GM12873 (cell line): Measurements from ENCODE around the gene CALCB.

Experiments
- TF ChIP-seq, protein P1 (sequence below): IDR thresholded peaks from 2 replicates; pipeline ENCODE4 v1.5.1; 2012; ENCODE audit warnings: low read depth, mild to moderate bottlenecking, moderate library complexity, low read length, control low read depth; ENCODE audit not compliant: insufficient read depth; ENCODE audit errors: missing control alignments

The CALCB gene

DNA sequence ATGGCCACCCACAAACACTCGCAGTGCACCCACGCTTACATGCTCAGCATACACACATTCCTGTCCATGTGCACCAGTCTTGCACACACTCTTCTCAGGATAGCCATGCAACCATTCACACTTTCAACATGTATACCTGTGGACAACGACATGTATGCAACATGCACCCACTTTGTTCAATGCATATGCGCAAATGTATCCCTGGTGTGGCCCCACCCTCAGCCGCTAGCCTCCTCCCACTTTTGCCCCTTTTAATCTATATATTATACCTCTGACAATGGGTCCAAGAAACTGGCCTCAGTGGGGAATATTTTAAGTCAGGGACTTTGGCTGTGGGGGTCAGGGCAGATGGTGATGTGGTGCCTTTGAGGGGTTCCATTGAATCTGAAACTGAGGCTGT, 42.3 kb downstream of the CALCB start:
- TF ChIP-seq, protein P1, sequence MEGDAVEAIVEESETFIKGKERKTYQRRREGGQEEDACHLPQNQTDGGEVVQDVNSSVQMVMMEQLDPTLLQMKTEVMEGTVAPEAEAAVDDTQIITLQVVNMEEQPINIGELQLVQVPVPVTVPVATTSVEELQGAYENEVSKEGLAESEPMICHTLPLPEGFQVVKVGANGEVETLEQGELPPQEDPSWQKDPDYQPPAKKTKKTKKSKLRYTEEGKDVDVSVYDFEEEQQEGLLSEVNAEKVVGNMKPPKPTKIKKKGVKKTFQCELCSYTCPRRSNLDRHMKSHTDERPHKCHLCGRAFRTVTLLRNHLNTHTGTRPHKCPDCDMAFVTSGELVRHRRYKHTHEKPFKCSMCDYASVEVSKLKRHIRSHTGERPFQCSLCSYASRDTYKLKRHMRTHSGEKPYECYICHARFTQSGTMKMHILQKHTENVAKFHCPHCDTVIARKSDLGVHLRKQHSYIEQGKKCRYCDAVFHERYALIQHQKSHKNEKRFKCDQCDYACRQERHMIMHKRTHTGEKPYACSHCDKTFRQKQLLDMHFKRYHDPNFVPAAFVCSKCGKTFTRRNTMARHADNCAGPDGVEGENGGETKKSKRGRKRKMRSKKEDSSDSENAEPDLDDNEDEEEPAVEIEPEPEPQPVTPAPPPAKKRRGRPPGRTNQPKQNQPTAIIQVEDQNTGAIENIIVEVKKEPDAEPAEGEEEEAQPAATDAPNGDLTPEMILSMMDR: no peak

DNA sequence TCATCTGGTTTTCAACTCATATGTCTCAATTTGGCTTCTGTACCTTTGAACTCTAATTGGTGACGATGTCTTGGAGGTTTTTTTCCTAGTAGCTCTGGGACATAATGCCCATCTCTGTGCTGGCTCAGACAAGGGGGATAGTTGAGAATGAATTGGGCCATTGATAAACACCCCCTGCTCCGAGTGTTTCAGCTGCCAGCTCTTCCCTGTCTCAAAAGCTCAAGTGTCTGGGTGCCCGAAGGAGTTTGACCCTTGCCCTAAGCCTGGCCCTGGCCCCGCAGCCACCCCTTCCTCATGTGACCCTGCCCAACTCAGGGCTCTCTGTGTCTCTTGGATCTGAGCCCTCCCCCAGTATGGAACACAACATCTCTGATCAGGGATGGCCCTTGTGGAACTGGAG, 44.4 kb downstream of the CALCB start:
- TF ChIP-seq, protein P1: no peak

DNA sequence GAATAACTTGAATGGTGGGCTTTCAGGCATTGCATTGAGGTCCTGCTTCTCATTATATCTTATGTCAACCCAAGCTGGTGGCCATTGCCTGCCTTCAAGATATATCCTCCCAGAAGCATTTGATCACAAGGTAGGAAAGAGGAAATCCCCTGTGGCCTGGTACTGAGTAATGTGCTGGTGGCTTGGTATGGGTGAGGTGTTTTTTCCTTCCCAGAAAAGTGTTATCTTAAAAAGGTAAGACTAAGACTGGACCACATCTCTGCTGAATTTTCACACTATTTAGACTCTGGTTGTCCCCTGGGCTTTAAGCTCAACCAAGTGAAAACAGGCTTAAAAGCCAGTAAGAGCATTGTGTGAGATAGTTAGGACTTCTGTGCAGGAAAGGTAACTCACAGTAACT, 45.0 kb downstream of the CALCB start:
- TF ChIP-seq, protein P1: no peak

DNA sequence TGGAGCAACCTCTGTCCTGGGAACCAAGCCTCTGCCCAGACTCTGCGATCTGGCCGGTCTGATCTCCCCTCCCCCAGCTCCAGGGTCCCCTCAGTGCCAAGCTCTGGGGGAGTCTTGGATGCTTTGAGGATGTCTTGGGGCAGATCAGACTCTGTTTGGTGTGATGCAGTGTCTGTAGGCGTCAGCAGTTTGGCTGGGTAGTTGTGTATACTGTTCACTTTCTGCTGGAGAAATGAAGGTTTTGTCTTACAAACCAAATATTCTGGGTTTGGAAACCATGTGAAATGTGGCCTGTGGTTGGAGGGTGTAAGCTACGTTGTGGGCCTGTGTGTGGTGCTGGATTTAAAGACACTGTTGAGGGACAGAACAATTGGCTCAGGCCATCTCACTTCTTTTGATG, 46.0 kb downstream of the CALCB start:
- TF ChIP-seq, protein P1: no peak

DNA sequence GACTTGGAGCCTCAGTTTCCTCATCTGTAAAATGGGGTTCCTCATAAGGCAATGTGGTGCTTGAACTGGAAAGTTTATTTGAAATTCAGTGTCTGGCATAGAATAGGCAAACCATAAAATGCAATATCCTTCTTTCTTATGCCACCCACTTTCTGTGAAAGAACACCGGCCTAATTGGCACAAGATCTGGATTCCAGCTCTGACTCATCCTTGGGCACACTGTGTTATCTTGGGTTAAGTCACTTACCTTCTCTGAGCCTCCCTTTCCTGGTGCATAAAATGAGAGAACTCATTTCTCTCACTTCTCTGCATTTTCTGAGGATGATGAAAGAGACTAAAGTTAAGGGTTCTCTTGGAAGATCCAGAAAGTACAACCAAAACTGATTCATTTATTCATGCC, 46.4 kb downstream of the CALCB start:
- TF ChIP-seq, protein P1: no peak

DNA sequence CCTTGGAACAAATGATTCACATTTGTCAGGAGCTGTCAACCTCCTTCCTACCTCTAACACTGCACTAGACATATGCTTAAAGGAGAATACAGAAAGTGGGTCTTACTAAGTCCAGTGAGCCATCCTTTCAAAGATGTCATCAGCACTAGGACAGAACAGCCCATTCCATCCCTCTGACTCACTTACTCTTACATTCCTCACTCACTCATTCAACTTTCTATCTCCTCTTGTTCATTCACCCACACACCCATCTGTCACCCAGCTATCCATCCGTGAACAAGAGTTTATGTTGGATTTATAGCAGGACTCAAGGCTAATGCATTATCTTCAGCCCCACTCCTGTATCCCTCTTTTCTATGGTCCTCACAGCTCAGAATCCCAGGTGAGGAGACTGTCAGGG, 50.5 kb downstream of the CALCB start:
- TF ChIP-seq, protein P1: no peak

DNA sequence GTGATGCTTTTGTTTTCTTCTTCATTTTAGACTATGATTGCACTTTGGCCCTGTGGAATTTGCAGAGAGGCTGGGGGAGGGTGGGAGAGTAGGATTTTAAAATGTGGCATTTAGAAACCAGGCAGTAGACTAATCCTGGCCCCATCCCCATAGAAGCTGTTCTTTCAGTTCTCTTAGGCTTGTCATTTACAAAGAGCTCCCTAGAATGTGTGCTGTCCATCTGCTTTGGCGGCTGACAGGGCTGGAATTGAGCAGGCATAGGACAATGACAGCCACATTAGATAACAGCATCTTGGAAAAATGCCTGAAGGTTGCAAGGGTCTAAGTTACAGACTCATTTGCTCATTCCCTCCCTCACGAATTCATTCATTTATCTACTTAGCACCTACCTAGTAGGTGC, 51.1 kb downstream of the CALCB start:
- TF ChIP-seq, protein P1: no peak
